Neural progenitor cell (in vitro differentiated cells): Measurements from ENCODE around the gene SPSB1. TPM values are rescaled to one million over a fixed set of nuclear protein-coding genes. Genes with fewer than 3 reads are reported as not detected.

ENCODE experiments used
- DNase-seq: peaks from one replicate; pipeline ENCODE4 v3.0.0-alpha.2; 2016; ENCODE audit warnings: low spot score
- H2AFZ ChIP-seq: fragments of 200-600 bp; sonication (generic); replicated peaks from 2 replicates; pipeline ENCODE4 v1.6.1; 2016; ENCODE audit warnings: antibody characterized with exemption
- H3F3A ChIP-seq: fragments of 200-600 bp; sonication (generic); 2 replicates; pipeline ENCODE4 v1.6.1; 2016; ENCODE audit warnings: antibody characterized with exemption, low read depth
- H3K27ac ChIP-seq: fragments of 200-600 bp; sonication (generic); 2 replicates; pipeline ENCODE4 v1.5.1; 2016; ENCODE audit warnings: mild to moderate bottlenecking
- H3K27me3 ChIP-seq: fragments of 200-600 bp; sonication (generic); 2 replicates; pipeline ENCODE4 v1.6.1; 2016; ENCODE audit warnings: mild to moderate bottlenecking, moderate library complexity
- H3K36me3 ChIP-seq: fragments of 200-600 bp; sonication (generic); 2 replicates; pipeline ENCODE4 v1.5.1; 2016
- H3K4me1 ChIP-seq: fragments of 200-600 bp; sonication (generic); 2 replicates; pipeline ENCODE4 v1.6.1; 2016; ENCODE audit warnings: mixed run types
- H3K4me2 ChIP-seq: fragments of 200-600 bp; sonication (generic); 2 replicates; pipeline ENCODE4 v1.6.1; 2016
- H3K4me3 ChIP-seq: fragments of 200-600 bp; sonication (generic); 2 replicates; pipeline ENCODE4 v1.5.1; 2016
- H3K79me2 ChIP-seq: fragments of 200-600 bp; sonication (generic); 2 replicates; pipeline ENCODE4 v1.6.1; 2016; ENCODE audit warnings: low read depth
- H3K9ac ChIP-seq: fragments of 200-600 bp; sonication (generic); 2 replicates; pipeline ENCODE4 v1.6.1; 2016
- H3K9me3 ChIP-seq: fragments of 200-600 bp; sonication (generic); 2 replicates; pipeline ENCODE4 v1.5.1; 2016; ENCODE audit warnings: low read depth
- H4K20me1 ChIP-seq: fragments of 200-600 bp; sonication (generic); 2 replicates; pipeline ENCODE4 v1.6.1; 2016; ENCODE audit warnings: low read depth
- H3K27ac Mint-ChIP-seq: 3 replicates; pipeline ENCODE4 v1.8.0; 2021; ENCODE audit warnings: mixed read lengths
- H3K27me3 Mint-ChIP-seq: 2 replicates; pipeline ENCODE4 v1.8.0; 2022; ENCODE audit warnings: low read depth, mild to moderate bottlenecking, inconsistent platforms, moderate library complexity, mixed read lengths; ENCODE audit not compliant: insufficient read depth
- H3K36me3 Mint-ChIP-seq: 3 replicates; pipeline ENCODE4 v1.8.0; 2021; ENCODE audit warnings: mixed read lengths
- H3K4me1 Mint-ChIP-seq: 3 replicates; pipeline ENCODE4 v1.8.0; 2021; ENCODE audit warnings: mixed read lengths
- H3K4me3 Mint-ChIP-seq: 3 replicates; pipeline ENCODE4 v1.8.0; 2021; ENCODE audit warnings: mild to moderate bottlenecking, moderate library complexity, mixed read lengths
- H3K9me3 Mint-ChIP-seq: 3 replicates; pipeline ENCODE4 v1.8.0; 2020; ENCODE audit warnings: mixed read lengths
- EZH2 ChIP-seq: fragments of 200-600 bp; sonication (generic); IDR thresholded peaks from 2 replicates; pipeline ENCODE4 v1.6.1; 2017; ENCODE audit warnings: antibody characterized with exemption, mild to moderate bottlenecking, moderate library complexity
- EZH2phosphoT487 ChIP-seq: fragments of 200-600 bp; sonication (generic); IDR thresholded peaks from 2 replicates; pipeline ENCODE4 v1.6.1; 2017; ENCODE audit warnings: antibody characterized with exemption
- total RNA-seq: library from RNA; depleted of rRNA; stranded (reverse); fragments of >200 nt; gene quantifications from 2 replicates; pipeline ENCODE4 v1.2.3, GENCODE V29; 2015; ENCODE audit warnings: low replicate concordance
- TF ChIP-seq, protein P1 (sequence below): fragments of 200-600 bp; sonication (generic); IDR thresholded peaks from 2 replicates; pipeline ENCODE4 v1.5.1; 2017; ENCODE audit warnings: antibody characterized with exemption, mild to moderate bottlenecking

SPSB1 gene
- total RNA-seq, 1 donor from 2014 or later: 2.8 TPM

DNA sequence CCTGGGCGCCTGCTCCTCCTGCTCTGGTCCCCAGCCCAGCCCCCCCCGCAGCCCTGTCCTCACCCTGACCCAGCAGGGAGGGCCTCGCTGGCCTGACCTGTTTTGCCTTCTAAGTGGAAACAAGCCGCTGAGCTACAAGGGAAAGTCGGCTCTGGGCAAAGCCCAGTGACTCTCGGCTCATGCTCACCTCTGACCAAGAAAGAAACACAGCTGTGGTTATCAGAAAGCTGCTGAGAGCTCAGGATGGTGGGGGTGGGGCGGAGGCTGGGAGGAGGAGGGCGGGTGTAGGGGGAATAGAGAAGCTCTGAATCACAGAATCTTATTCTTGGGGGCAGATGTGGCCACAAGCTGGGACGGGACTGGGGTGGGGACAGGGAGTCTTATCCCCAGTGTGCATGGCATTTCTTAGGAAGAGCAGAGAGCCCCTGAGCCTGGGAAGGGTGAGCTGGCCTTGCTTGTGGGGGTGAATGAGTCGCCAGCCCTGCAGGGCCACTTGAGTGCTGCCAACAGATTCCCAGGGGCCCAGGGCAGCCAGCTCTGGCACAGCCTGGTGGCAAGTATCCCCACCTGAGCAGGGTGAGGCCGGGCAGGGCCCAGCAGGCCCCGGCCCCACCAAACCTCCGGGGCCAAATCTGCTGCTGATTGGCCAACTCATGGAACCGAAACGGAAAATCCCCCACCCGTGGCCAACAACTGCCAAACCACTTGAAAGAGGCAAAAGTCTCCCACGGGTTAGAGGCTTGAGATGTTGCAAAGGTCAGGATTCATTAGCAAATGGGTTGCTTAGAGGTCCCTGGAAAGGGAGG, 120.6 kb downstream of the SPSB1 start:
- Histone ChIP-seq H3K9ac (no peak overlapping the region), H3K4me1 (peaks cover 11% of the 10 kb centered on the region), H3K4me2 (peak overlapping the region; percentile 2), H2AFZ (peak overlapping the region; percentile 23), H3K9me3 (no peaks in the 10 kb centered on the region), H3F3A (peaks cover 5% of the 10 kb centered on the region), H3K36me3 (no peaks in the 10 kb centered on the region), H3K4me3 (no peak overlapping the region), H3K27ac (no peak overlapping the region), H4K20me1 (no peaks in the 10 kb centered on the region), H3K27me3 (no peaks in the 10 kb centered on the region), H3K79me2 (no peaks in the 10 kb centered on the region)
- DNase-seq: peak; percentile 55
- H3K27ac Mint-ChIP-seq: no peak overlapping the region
- H3K27me3 Mint-ChIP-seq: peaks cover 12% of the 10 kb centered on the region
- H3K4me3 Mint-ChIP-seq: no peak overlapping the region
- no peaks in the 10 kb centered on the region for H3K36me3 Mint-ChIP-seq
- no peaks in the 10 kb centered on the region for H3K9me3 Mint-ChIP-seq
- H3K4me1 Mint-ChIP-seq: peaks cover 14% of the 10 kb centered on the region
- TF ChIP-seq EZH2phosphoT487: no peak
- TF ChIP-seq, protein P1, sequence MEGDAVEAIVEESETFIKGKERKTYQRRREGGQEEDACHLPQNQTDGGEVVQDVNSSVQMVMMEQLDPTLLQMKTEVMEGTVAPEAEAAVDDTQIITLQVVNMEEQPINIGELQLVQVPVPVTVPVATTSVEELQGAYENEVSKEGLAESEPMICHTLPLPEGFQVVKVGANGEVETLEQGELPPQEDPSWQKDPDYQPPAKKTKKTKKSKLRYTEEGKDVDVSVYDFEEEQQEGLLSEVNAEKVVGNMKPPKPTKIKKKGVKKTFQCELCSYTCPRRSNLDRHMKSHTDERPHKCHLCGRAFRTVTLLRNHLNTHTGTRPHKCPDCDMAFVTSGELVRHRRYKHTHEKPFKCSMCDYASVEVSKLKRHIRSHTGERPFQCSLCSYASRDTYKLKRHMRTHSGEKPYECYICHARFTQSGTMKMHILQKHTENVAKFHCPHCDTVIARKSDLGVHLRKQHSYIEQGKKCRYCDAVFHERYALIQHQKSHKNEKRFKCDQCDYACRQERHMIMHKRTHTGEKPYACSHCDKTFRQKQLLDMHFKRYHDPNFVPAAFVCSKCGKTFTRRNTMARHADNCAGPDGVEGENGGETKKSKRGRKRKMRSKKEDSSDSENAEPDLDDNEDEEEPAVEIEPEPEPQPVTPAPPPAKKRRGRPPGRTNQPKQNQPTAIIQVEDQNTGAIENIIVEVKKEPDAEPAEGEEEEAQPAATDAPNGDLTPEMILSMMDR: no peak
- TF ChIP-seq EZH2: no peak

DNA sequence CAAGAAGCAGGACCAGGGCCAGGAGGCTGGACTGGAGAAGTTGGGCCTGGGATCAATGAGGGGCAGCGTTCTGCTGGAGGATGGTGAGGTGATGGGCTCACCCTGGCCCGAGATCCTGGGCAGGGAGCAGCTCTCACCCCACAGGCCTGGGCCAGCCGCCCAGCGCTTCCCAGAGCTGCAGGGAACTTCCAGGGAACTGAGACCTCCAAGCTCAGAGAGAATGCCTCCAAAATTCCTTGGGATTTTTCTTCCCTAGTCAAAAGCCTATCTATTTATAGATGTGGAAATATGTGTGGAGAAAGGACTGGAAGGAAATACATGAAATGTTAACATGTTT, 121.2 kb downstream of the SPSB1 start:
- H3F3A ChIP-seq: peaks cover 5% of the 10 kb centered on the region
- no peak for DNase-seq
- Mint-ChIP-seq H3K9me3 (no peaks in the 10 kb centered on the region), H3K4me1 (peaks cover 14% of the 10 kb centered on the region), H3K27ac (no peak overlapping the region), H3K27me3 (peaks cover 12% of the 10 kb centered on the region), H3K4me3 (no peak overlapping the region), H3K36me3 (no peaks in the 10 kb centered on the region)
- H3K9me3 ChIP-seq: no peaks in the 10 kb centered on the region
- H3K9ac ChIP-seq: no peak overlapping the region
- peaks cover 11% of the 10 kb centered on the region for H3K4me1 ChIP-seq
- no peaks in the 10 kb centered on the region for H3K36me3 ChIP-seq
- TF ChIP-seq, protein P1: no peak
- no peak for TF ChIP-seq EZH2
- no peak for TF ChIP-seq EZH2phosphoT487
- no peaks in the 10 kb centered on the region for H4K20me1 ChIP-seq
- H3K79me2 ChIP-seq: no peaks in the 10 kb centered on the region
- H3K27me3 ChIP-seq: no peaks in the 10 kb centered on the region
- no peak overlapping the region for H3K4me3 ChIP-seq
- H3K27ac ChIP-seq: no peak overlapping the region
- H3K4me2 ChIP-seq: no peak overlapping the region
- peak overlapping the region; percentile 23 for H2AFZ ChIP-seq

DNA sequence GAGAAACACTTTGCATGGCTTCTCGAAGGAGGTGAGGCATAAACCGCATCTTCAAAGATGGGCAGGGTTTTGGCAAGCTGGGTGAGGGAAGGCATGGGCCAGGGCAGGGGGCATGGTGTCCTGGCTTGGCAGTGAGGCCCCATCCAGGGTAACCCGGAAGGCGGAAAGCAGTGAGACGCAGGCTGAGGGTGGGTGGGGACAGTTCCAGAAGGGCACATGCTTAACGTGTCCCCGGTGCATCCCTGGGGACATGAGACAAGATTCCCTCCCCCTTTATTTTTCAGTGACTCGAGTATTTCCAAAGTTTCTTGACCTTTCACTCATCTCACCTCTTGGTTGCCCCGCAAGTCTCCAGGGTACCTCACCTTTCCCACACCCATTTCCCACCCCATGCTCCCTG, 123.8 kb downstream of the SPSB1 start:
- Histone ChIP-seq H3K4me1 (peaks cover 11% of the 10 kb centered on the region), H3F3A (no peaks in the 10 kb centered on the region), H4K20me1 (no peaks in the 10 kb centered on the region), H3K79me2 (no peaks in the 10 kb centered on the region), H3K36me3 (no peaks in the 10 kb centered on the region), H3K27me3 (no peaks in the 10 kb centered on the region), H3K4me2 (no peak overlapping the region), H3K4me3 (no peak overlapping the region), H3K27ac (no peak overlapping the region), H3K9me3 (no peaks in the 10 kb centered on the region), H2AFZ (no peak overlapping the region), H3K9ac (no peak overlapping the region)
- H3K4me1 Mint-ChIP-seq: peaks cover 14% of the 10 kb centered on the region
- peaks cover 7% of the 10 kb centered on the region for H3K27me3 Mint-ChIP-seq
- TF ChIP-seq EZH2phosphoT487: no peak
- TF ChIP-seq EZH2: no peak
- TF ChIP-seq, protein P1: no peak
- no peak overlapping the region for H3K4me3 Mint-ChIP-seq
- H3K9me3 Mint-ChIP-seq: no peaks in the 10 kb centered on the region
- peak overlapping the region; percentile 76 for H3K27ac Mint-ChIP-seq
- no peaks in the 10 kb centered on the region for H3K36me3 Mint-ChIP-seq
- DNase-seq: no peak
